Activated CD4-positive, alpha-beta T cell treated with anti-CD3 and anti-CD28 coated beads, Interleukin-2, amount 10 ng/mL, durations not matched to agents 7 days and 5 days (primary cell): ENCODE data around the gene ABLIM1. TPM values are rescaled to one million over a fixed set of nuclear protein-coding genes. Genes with fewer than 3 reads are reported as not detected.

Experiments used
- CTCF ChIA-PET: fragments of 350-600 bp; sonication (Branson Sonifier 250); formaldehyde crosslinking; loops from one replicate; lab custom pipeline; 2021; ENCODE audit warnings: antibody characterized with exemption; lab: Charles Lee
- POLR2A ChIA-PET: fragments of 350-600 bp; sonication (Branson Sonifier 250); formaldehyde crosslinking; loops from one replicate; lab custom pipeline; 2021; ENCODE audit warnings: antibody characterized with exemption; lab: Charles Lee
- DNase-seq: peaks from one replicate; pipeline ENCODE4 v3.0.0-alpha.2; 2020
- H3K27ac Mint-ChIP-seq: one replicate; pipeline ENCODE4 v1.8.0; 2021; ENCODE audit warnings: mild to moderate bottlenecking, moderate library complexity, mixed read lengths
- H3K27me3 Mint-ChIP-seq: one replicate; pipeline ENCODE4 v1.8.0; 2021; ENCODE audit warnings: mixed read lengths
- H3K36me3 Mint-ChIP-seq: one replicate; pipeline ENCODE4 v1.8.0; 2021; ENCODE audit warnings: low read depth, mixed read lengths
- H3K4me1 Mint-ChIP-seq: one replicate; pipeline ENCODE4 v1.8.0; 2021; ENCODE audit warnings: mixed read lengths
- H3K4me3 Mint-ChIP-seq: one replicate; pipeline ENCODE4 v1.8.0; 2021; ENCODE audit warnings: mild to moderate bottlenecking, moderate library complexity, mixed read lengths
- H3K9me3 Mint-ChIP-seq: one replicate; pipeline ENCODE4 v1.8.0; 2021; ENCODE audit warnings: mixed read lengths
- total RNA-seq, 2 experiments: library from RNA; stranded (reverse); gene quantifications; one replicate each; pipeline ENCODE4 v1.2.3, GENCODE V29; 2021

ABLIM1 gene
- total RNA-seq, 2 experiments from 2014 or later, result 141 to 161 TPM

GRCh38 chr10:114525368-114525949 is 132.6 kb downstream of the ABLIM1 start:
- Mint-ChIP-seq H3K4me3 (peak overlapping the region; percentile 94), H3K36me3 (peaks cover 32% of the 10 kb centered on the region), H3K27ac (peak overlapping the region; percentile 97), H3K4me1 (peaks cover 72% of the 10 kb centered on the region), H3K27me3 (no peaks in the 10 kb centered on the region), H3K9me3 (peaks cover 2% of the 10 kb centered on the region)
- ChIA-PET POLR2A (interaction anchor here (0.7 to 0.8 kb wide), 2 partner anchors 13 to 66 kb away, joined by 3 to 4 read pairs; no protein-coding TSS in a partner anchor), CTCF (interaction anchor here (0.9 to 5.4 kb wide), 8 partner anchors 10 to 56 kb away, joined by 3 to 51 read pairs (median 6); no protein-coding TSS in a partner anchor)
- no peak for DNase-seq

- H3K27ac Mint-ChIP-seq, result peak overlapping the region; percentile 46
- peaks cover 2% of the 10 kb centered on the region for H3K9me3 Mint-ChIP-seq
- peaks cover 84% of the 10 kb centered on the region for H3K4me1 Mint-ChIP-seq
- ChIA-PET POLR2A (interaction anchor here (1.1 to 1.7 kb wide), 3 partner anchors 17 to 24 kb away, joined by 3 to 10 read pairs (median 6); no protein-coding TSS in a partner anchor), CTCF (interaction anchor here (0.6 to 5.4 kb wide), 6 partner anchors 9 to 69 kb away, joined by 3 to 51 read pairs (median 4); no protein-coding TSS in a partner anchor)
- DNase-seq, result peak; percentile 38
- H3K4me3 Mint-ChIP-seq, result peak overlapping the region; percentile 94
- H3K36me3 Mint-ChIP-seq, result peaks cover 45% of the 10 kb centered on the region
- no peaks in the 10 kb centered on the region for H3K27me3 Mint-ChIP-seq
These were observed 134.2 kb downstream of the ABLIM1 start for GRCh38 chr10:114523876-114524275.

- Mint-ChIP-seq H3K27ac (no peak overlapping the region), H3K9me3 (no peaks in the 10 kb centered on the region), H3K4me1 (peaks cover 89% of the 10 kb centered on the region), H3K4me3 (no peak overlapping the region), H3K27me3 (no peaks in the 10 kb centered on the region), H3K36me3 (peaks cover 60% of the 10 kb centered on the region)
- ChIA-PET POLR2A (no interaction called here), CTCF (interaction anchor here (0.9 kb wide), 1 partner anchor 29 kb away, joined by 3 read pairs; no protein-coding TSS in a partner anchor)
- no peak for DNase-seq
These were observed 136.8 kb downstream of the ABLIM1 start for GRCh38 chr10:114521255-114521654.

- no peaks in the 10 kb centered on the region for H3K9me3 Mint-ChIP-seq
These were observed 137.6 kb downstream of the ABLIM1 start for GRCh38 chr10:114520453-114520852.

GRCh38 chr10:114519756-114520293 is 138.2 kb downstream of the ABLIM1 start:
- ChIA-PET POLR2A (no interaction called here), CTCF (interaction anchor here (1.4 to 2.3 kb wide), 3 partner anchors 8 to 25 kb away, joined by 3 to 6 read pairs (median 5); no protein-coding TSS in a partner anchor)
- peaks cover 97% of the 10 kb centered on the region for H3K4me1 Mint-ChIP-seq
- H3K9me3 Mint-ChIP-seq, result no peaks in the 10 kb centered on the region
- H3K27me3 Mint-ChIP-seq, result no peaks in the 10 kb centered on the region
- peaks cover 61% of the 10 kb centered on the region for H3K36me3 Mint-ChIP-seq
- peak overlapping the region; percentile 83 for H3K27ac Mint-ChIP-seq
- no peak for DNase-seq
- H3K4me3 Mint-ChIP-seq, result peak overlapping the region; percentile 37

More at GRCh38 chr10:114520453-114520852, 137.6 kb downstream of the ABLIM1 start:
- Mint-ChIP-seq H3K27me3 (no peaks in the 10 kb centered on the region), H3K27ac (peak overlapping the region; percentile 81), H3K36me3 (peaks cover 62% of the 10 kb centered on the region), H3K4me1 (peaks cover 93% of the 10 kb centered on the region), H3K4me3 (peak overlapping the region; percentile 37)
- ChIA-PET POLR2A (no interaction called here), CTCF (interaction anchor here (0.9 to 1.4 kb wide), 2 partner anchors 9 to 30 kb away, joined by 3 read pairs; no protein-coding TSS in a partner anchor)
- no peak for DNase-seq

- ChIA-PET CTCF (interaction anchor here (0.8 to 2.3 kb wide), 7 partner anchors 13 to 48 kb away, joined by 3 to 7 read pairs (median 5); no protein-coding TSS in a partner anchor), POLR2A (no interaction called here)
- DNase-seq, result no peak
- Mint-ChIP-seq H3K4me3 (peak overlapping the region; percentile 29), H3K9me3 (no peaks in the 10 kb centered on the region), H3K27ac (peak overlapping the region; percentile 83), H3K4me1 (peaks cover 97% of the 10 kb centered on the region), H3K36me3 (peaks cover 58% of the 10 kb centered on the region), H3K27me3 (no peaks in the 10 kb centered on the region)
These were observed 138.8 kb downstream of the ABLIM1 start for GRCh38 chr10:114519306-114519669.

- peak overlapping the region; percentile 83 for H3K27ac Mint-ChIP-seq
These were observed 139.4 kb downstream of the ABLIM1 start for GRCh38 chr10:114518401-114519305.

GRCh38 chr10:114517368-114518250 is 140.5 kb downstream of the ABLIM1 start:
- Mint-ChIP-seq H3K4me1 (peaks cover 97% of the 10 kb centered on the region), H3K9me3 (no peaks in the 10 kb centered on the region), H3K4me3 (peak overlapping the region; percentile 24), H3K36me3 (peaks cover 54% of the 10 kb centered on the region), H3K27me3 (no peaks in the 10 kb centered on the region), H3K27ac (peak overlapping the region; percentile 54)
- no peak for DNase-seq
- ChIA-PET CTCF (interaction anchor here (1.0 to 2.3 kb wide), 7 partner anchors 8 to 46 kb away, joined by 3 to 8 read pairs (median 6); no protein-coding TSS in a partner anchor), POLR2A (no interaction called here)

More at GRCh38 chr10:114518401-114519305, 139.4 kb downstream of the ABLIM1 start:
- POLR2A ChIA-PET, result interaction anchor here (0.5 kb wide), 1 partner anchor 16 kb away, joined by 3 read pairs; no protein-coding TSS in a partner anchor
- no peaks in the 10 kb centered on the region for H3K9me3 Mint-ChIP-seq
- no peaks in the 10 kb centered on the region for H3K27me3 Mint-ChIP-seq
- H3K4me1 Mint-ChIP-seq, result peaks cover 97% of the 10 kb centered on the region
- peak overlapping the region; percentile 29 for H3K4me3 Mint-ChIP-seq
- DNase-seq, result no peak
- peaks cover 55% of the 10 kb centered on the region for H3K36me3 Mint-ChIP-seq
- CTCF ChIA-PET, result interaction anchor here (0.8 to 2.3 kb wide), 11 partner anchors 9 to 47 kb away, joined by 3 to 8 read pairs (median 5); no protein-coding TSS in a partner anchor

- ChIA-PET CTCF (interaction anchor here (1.6 to 4.1 kb wide), 3 partner anchors 11 to 18 kb away, joined by 5 to 16 read pairs (median 10); no protein-coding TSS in a partner anchor), POLR2A (no interaction called here)
- Mint-ChIP-seq H3K27ac (peak overlapping the region; percentile 54), H3K27me3 (no peaks in the 10 kb centered on the region), H3K36me3 (peaks cover 59% of the 10 kb centered on the region), H3K4me1 (peaks cover 97% of the 10 kb centered on the region), H3K9me3 (no peaks in the 10 kb centered on the region), H3K4me3 (no peak overlapping the region)
- no peak for DNase-seq
These were observed 141.7 kb downstream of the ABLIM1 start for GRCh38 chr10:114516356-114516755.

GRCh38 chr10:114515298-114515914 is 142.7 kb downstream of the ABLIM1 start:
- POLR2A ChIA-PET, result interaction anchor here (0.5 to 0.6 kb wide), 3 partner anchors 18 to 260 kb away, joined by 4 to 5 read pairs (median 4); no protein-coding TSS in a partner anchor
- Mint-ChIP-seq H3K27ac (peak overlapping the region; percentile 42), H3K4me3 (peak overlapping the region; percentile 22), H3K36me3 (peaks cover 61% of the 10 kb centered on the region), H3K9me3 (no peaks in the 10 kb centered on the region), H3K4me1 (peaks cover 92% of the 10 kb centered on the region), H3K27me3 (no peaks in the 10 kb centered on the region)
- CTCF ChIA-PET, result interaction anchor here (0.6 to 4.1 kb wide), 8 partner anchors 8 to 717 kb away, joined by 3 to 16 read pairs (median 5); no protein-coding TSS in a partner anchor
- no peak for DNase-seq

- Mint-ChIP-seq H3K27me3 (no peaks in the 10 kb centered on the region), H3K27ac (peak overlapping the region; percentile 84), H3K9me3 (peaks cover 5% of the 10 kb centered on the region), H3K4me1 (peaks cover 88% of the 10 kb centered on the region), H3K36me3 (peaks cover 62% of the 10 kb centered on the region), H3K4me3 (peak overlapping the region; percentile 55)
- CTCF ChIA-PET, result interaction anchor here (1.0 to 4.1 kb wide), 3 partner anchors 10 to 91 kb away, joined by 3 to 16 read pairs (median 10); no protein-coding TSS in a partner anchor
- POLR2A ChIA-PET, result no interaction called here
- DNase-seq, result no peak
These were observed 144.7 kb downstream of the ABLIM1 start for GRCh38 chr10:114513381-114513792.
